Stimulated activated CD8-positive, alpha-beta memory T cell treated with anti-CD3 and anti-CD28 coated beads, Interleukin-4, amount 100 ng/mL, for 24 hours (primary cell): ENCODE results near the gene ASB1.

Source experiments
- DNase-seq: peaks from one replicate; pipeline ENCODE4 v3.0.0-alpha.2; 2020; ENCODE audit warnings: low read depth

ASB1 gene

DNA sequence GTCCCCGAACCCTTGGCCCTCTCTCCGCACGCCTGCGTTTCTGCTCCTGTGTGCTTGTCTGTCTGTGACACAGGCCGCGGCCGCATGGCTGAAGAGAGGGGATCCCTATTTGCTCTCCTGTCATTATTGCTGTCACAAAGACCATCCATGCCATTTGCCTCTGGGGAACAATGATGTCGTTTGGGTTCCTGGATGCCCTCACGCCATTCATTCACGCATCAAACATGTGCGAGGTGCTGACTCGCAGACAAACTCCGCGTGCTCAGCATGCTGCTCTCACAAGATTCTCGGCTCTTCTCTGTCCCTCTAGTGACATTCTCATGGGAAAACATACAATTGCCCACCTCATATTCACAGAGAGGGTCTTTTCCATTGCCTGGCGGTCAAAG lies 67.8 kb downstream of the ASB1 start:
- no peak for DNase-seq

DNA sequence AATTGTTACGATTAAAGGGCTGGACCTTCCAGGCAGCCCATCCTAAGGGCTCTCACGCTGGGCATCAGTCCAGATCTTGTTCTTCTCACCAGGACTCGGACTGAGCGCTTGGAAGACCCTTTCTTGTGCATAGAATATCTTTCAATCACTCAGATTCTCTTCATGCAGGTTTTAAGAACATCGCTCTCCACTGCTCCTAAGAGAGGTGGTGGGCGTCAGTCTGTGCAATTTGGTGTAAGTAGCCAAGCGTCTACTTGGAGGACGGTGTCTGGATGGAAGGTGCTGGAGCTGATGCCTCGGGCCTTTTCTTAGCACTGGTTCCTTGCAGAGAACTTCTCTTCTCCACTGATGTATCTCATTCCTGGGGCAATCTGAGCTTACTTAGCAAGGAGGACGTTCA lies 68.7 kb downstream of the ASB1 start:
- DNase-seq, result no peak

DNA sequence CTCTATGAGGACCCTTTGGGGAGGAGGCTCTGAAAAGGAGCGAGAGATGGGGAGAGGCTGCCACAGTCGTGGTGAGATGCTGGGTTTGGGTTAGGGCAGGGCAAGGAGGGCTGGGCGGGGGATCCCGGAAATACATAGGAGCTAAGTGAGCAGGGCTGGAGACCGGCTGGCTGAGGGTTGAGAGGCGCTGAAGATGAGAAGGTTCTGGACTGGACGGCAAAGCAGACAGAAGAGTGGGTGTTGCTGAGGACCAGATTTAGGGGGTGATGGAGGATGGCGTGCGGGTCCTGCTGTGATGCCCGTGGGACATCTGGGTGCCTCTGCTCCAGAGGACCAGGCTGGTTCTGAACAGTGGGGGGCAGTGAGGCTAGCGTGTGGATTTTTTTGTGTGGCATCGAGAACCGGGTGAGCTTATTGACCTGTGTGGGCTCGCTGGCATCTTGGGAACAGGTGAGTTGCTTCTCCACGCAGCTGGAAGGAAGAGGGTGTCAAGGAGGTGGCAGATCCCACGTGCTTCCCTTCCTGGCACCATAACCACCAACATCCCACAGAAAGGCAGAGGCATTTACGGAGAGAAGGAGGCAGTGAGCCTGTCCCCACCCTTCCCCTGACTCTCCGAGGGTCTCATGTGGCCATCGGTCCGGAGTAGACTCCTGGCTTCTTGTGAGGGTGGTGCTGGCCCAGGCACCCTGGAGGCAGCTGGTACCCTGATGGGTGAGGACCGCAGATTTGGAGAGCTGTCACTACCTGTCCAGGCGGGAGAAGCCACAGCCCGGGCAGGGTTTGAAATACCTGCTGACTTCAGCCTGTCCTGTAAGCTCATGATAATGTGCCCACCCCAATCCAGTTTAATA lies 70.3 kb downstream of the ASB1 start:
- no peak for DNase-seq

DNA sequence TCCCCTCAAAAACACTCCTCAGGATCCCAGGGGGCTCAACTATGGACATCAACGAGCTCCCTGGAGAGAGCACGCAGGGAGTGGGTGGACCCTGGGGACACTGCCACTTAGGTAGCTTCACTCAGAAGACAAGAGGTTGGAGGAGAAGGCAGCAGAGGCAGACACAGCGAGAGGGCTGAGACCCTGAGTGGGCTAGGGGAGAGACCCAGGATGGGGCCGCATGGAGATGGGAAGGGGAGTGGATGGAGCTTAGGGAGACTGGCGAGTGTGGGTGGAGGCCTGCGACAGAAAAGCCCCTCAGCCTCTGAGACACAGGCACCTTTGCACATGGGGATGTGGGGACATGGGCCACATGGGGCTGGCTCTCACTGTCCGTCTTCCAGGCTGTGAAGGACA lies 70.9 kb downstream of the ASB1 start:
- DNase-seq, result no peak

DNA sequence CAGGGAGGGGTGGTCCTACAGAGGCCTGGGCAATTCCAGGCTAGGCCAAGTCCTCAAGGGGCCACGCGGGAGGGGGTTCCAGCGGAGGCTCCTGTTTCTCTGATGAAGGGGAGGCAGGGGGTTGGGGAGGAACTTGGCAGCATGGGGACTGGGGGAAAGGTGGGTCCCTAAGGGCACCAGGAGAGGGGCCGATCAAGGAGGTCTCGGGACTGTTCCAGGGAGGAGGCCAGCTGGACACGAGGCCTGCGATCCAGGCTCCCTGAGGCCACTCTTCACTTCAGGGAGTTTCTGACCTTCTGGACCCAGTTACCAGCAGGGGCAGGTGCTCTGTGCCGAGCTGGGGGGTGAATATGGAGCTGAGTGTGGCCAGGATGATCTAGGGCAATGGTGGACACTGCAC lies 71.5 kb downstream of the ASB1 start:
- no peak for DNase-seq

DNA sequence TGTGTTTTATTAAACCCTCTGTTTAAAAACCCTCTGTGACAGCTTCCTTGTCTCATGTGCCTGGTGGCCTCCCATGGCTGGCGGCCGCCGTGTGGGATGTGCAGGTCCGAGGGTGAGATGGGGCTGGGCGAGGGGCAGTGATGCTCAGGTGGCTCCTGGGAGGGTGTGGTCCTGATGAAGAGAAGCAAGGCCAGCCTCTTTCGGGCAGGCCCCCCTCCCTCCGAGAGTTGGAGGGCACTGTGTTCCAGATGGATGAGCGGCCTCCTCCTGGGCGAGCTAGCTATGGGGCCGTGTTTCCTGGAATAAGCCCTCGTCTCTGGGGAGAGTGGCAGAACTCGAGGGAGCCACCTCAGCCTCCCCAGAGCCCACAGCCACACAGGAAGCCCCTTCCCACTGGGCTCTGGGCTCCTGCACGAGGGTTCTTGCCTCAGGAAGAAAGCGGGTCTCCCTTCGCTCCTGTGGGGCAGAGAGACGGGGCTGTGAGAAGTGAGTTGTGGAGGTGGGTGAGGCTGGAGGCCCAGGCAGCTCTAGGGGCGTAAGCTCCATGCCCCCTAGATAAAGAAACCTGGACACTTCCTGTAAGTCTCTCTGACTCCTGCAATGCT lies 72.1 kb downstream of the ASB1 start:
- DNase-seq, result no peak

DNA sequence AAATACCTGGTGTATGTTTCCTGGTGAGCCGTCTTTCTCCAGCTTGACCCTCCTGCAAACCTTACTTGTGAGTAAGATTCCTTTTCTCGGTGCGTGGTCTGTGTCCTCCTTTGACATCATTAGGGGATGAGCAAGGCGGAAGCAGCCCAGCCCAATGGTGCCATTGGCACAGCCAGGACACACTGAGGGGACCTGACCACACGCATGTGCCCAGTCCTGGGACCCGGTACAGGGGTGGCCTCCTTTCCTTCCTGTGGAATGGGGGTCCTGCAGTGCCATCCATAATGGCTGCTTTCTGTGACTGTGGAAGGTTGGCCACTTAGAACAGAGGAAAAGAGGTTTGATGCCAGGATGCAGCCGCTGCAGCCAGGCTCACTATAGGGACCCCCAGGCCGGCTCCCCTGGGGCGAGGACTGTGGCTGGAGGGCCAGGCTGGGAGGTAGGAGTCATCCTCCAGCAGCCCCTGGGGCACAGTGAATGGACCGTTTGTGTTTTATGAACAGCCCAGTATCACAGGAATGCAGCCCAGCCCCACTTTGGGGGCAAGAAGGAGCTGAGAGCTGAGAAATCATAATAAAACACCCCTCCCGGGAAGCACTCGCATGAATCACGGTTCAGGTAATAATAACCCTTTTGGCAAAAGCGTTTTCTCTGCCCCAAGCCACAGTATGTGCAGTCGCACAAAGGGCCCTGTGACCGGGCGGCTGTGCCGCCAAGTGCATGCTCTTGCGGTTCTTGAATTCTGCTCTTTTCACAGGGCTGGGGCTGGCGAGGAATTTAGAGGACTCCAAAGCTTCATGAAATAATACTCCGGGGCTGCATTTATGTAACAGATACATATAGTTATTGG lies 73.2 kb downstream of the ASB1 start:
- no peak for DNase-seq

DNA sequence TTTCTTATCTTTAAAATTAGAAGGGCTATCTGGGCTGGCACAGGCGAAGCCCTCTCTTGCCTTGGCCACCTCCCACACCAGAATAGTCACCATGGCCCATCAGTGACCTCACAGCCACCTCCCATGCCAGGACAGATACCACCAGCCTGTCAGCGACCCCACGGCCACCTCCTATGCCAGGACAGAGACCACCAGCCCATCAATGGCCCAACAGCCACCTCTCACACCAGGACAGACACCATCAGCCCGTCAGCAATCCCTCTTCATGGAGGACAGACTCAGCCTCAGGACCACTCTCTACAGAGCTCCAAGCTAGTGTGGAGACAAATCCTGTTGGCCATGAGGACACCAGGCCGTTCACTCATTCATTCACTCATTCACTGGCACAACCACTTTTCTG lies 74.6 kb downstream of the ASB1 start:
- DNase-seq, result no peak
